Right lobe of liver (tissue), 6 donors: ENCODE data around the gene ZFC3H1. TPM values are rescaled to one million over a fixed set of nuclear protein-coding genes. Genes with fewer than 3 reads are reported as not detected.

Source experiments
- ATAC-seq, 4 donors: fragments of 200-7000 bp; cut with Tn5 transposase; one replicate each; pipeline ENCODE4 v1.9.1; 2020; ENCODE audit warnings: mild to moderate bottlenecking in 4 of 4, moderate library complexity in 4 of 4
- DNase-seq, 3 donors: peaks; one replicate each; pipeline ENCODE4 v3.0.0-alpha.2; 2020
- H3K27ac ChIP-seq, 3 donors: fragments of 200-600 bp; one replicate each; pipeline ENCODE4 v1.8.0; 2022
- H3K27me3 ChIP-seq, 2 donors: fragments of 200-600 bp; one replicate each; pipeline ENCODE4 v1.8.0; 2022
- H3K36me3 ChIP-seq, 4 donors: fragments of 200-600 bp; sonication (generic) in 1 of 4; one replicate each; pipeline versions ENCODE4 v1.5.1 to v1.8.0; 2017 to 2022; ENCODE audit warnings: control low read depth in 1 of 4
- H3K4me1 ChIP-seq, 4 donors: fragments of 200-600 bp; sonication (generic) in 1 of 4; one replicate each; pipeline versions ENCODE4 v1.5.1 to v1.8.0; 2017 to 2022; ENCODE audit warnings: control low read depth in 1 of 4
- H3K4me3 ChIP-seq, 3 donors: fragments of 200-600 bp; one replicate each; pipeline ENCODE4 v1.8.0; 2022
- H3K9me3 ChIP-seq, 4 donors: fragments of 200-600 bp; sonication (generic) in 1 of 4; one replicate each; pipeline versions ENCODE4 v1.5.1 to v1.8.0; 2017 to 2022; ENCODE audit warnings: control low read depth in 1 of 4
- POLR2A ChIP-seq: fragments of 450-650 bp; IDR thresholded peaks from one replicate; pipeline ENCODE4 v1.6.1; 2017; ENCODE audit warnings: antibody characterized with exemption, mild to moderate bottlenecking
- WGBS: methylation state at CpG from one replicate; pipeline ENCODE4 v1.1.6; 2018; ENCODE audit warnings: low coverage, low lambda C conversion rate; ENCODE audit not compliant: insufficient coverage; ENCODE audit errors: missing lambda C conversion rate; 5-methylcytosine and 5-hydroxymethylcytosine counted together
- intact Hi-C, 2 donors: fragments of 100-400 bp; cut with DNase I; formaldehyde crosslinking; loops; one replicate each; pipeline versions ENCODE4 v1.11.2 to v1.14.1; 2022
- total RNA-seq, 6 experiments: library from RNA; depleted of rRNA in 2 of 6; stranded (reverse); fragments of >200 nt in 2 of 6; fragmentation: NEBNext Ultra II Directional in 3 of 6; extraction: Animal tissue kit (Norgen Biotek cat#: 25700) in 3 of 6; gene quantifications; one replicate each; pipeline versions ENCODE4 v1.1.0 to v1.2.4, GENCODE V29; 2016 to 2023
- TF ChIP-seq, protein P1 (sequence below), 4 donors: fragments of 200-600 bp in 3 of 4; fragments of 450-650 bp in 1 of 4; IDR thresholded peaks; one replicate each; pipeline versions ENCODE4 v1.5.1 to v1.8.0; 2016 to 2022; ENCODE audit warnings: antibody characterized with exemption in 4 of 4, mild to moderate bottlenecking in 2 of 4
- donor health status: DM: no; HTN: yes; CAD: no.
- donor health status: DM: no; HTN: no; CAD: no.
- donor health status: DM: no; HTN: no; CAD: no.
- donor health status: DM: no; HTN: yes; CAD: no.
- donor health status: DM: no; HTN: yes; CAD: no.

Gene ZFC3H1
- total RNA-seq, 6 experiments from 2014 or later = 13.0 to 27.3 (median 19.1) TPM

DNA sequence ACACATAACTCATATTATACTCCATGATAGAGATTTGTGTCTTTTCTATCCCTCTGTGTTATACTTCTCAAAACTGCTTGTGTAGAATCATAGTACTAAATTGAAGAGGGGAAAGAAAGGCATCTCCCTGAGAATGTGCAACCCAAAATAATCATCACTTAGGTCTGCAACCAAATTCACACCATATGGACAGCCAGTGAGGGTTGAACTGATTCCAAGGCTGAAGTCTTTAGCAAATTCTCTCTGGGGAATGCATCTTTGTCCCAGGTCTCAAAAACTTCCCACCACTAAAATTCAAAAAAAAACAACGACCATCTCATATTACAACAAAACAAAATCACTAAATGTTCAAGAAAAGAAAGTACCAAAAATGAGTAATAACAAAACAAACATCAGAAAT lies 11.0 kb downstream of the ZFC3H1 start:
- Histone ChIP-seq H3K27me3 (no peaks in the 10 kb centered on the region), H3K36me3 (peaks cover 0 to 8% (median 2%) of the 10 kb centered on the region in 4 donors), H3K27ac (no peak overlapping the region), H3K9me3 (no peaks in the 10 kb centered on the region), H3K4me1 (peaks cover 0 to 9% (median 0%) of the 10 kb centered on the region in 4 donors), H3K4me3 (no peak overlapping the region)
- ATAC-seq (no peak), DNase-seq (no peak)
- intact Hi-C loops = no loop called here
- WGBS = 78% methylated on average over 1 of the region's 1 CpG
- no peak for TF ChIP-seq POLR2A
- TF ChIP-seq, protein P1, sequence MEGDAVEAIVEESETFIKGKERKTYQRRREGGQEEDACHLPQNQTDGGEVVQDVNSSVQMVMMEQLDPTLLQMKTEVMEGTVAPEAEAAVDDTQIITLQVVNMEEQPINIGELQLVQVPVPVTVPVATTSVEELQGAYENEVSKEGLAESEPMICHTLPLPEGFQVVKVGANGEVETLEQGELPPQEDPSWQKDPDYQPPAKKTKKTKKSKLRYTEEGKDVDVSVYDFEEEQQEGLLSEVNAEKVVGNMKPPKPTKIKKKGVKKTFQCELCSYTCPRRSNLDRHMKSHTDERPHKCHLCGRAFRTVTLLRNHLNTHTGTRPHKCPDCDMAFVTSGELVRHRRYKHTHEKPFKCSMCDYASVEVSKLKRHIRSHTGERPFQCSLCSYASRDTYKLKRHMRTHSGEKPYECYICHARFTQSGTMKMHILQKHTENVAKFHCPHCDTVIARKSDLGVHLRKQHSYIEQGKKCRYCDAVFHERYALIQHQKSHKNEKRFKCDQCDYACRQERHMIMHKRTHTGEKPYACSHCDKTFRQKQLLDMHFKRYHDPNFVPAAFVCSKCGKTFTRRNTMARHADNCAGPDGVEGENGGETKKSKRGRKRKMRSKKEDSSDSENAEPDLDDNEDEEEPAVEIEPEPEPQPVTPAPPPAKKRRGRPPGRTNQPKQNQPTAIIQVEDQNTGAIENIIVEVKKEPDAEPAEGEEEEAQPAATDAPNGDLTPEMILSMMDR (IDR thresholded peaks at IDR 0.05) = no peak

DNA sequence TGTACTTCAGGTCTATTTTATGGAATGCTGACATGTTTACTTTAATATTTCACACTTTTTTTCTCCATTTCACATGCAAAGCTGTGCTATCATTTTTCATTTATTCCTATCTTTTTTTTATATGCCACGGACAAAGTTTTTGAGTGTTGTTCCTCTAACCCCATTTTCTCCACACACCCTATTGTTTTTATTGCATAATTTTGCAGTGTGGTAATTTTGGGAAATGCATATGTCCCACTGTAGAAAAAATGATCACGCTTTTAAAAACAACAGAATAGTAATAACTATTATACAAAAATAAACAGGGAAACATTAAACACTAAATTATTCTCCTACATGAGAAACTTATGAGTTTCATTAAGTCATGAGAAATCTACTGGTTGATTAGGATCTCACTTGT lies 14.2 kb downstream of the ZFC3H1 start:
- no peak for ATAC-seq
- no peaks in the 10 kb centered on the region for H3K9me3 ChIP-seq
- H3K4me1 ChIP-seq = no peaks in the 10 kb centered on the region
- WGBS = 81% methylated on average over 1 of the region's 2 CpGs
- H3K36me3 ChIP-seq = peaks cover 0 to 24% (median 7%) of the 10 kb centered on the region in 4 donors
- TF ChIP-seq POLR2A = no peak
- TF ChIP-seq, protein P1 (IDR thresholded peaks at IDR 0.05) = no peak
- no peak overlapping the region for H3K27ac ChIP-seq
- no peaks in the 10 kb centered on the region for H3K27me3 ChIP-seq
- H3K4me3 ChIP-seq = no peak overlapping the region
- intact Hi-C loops = no loop called here
- DNase-seq = no peak

DNA sequence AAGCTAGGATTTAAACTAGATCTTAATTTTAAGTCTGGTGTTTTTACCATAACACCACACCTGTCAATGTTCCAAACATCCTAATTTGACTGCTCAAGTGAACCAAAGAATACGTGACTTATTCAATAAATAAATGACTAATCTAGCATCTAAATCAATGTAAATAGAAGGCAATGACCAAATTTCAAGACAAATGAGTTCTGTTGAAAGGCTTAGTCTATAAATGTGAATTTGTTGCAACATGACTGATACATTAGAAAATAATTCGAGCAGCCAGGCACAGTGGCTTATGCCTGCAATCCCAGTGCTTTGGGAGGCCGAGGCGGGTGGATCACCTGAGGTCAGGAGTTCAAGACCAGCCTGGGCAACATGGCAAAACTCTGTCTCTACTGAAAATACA lies 15.1 kb downstream of the ZFC3H1 start:
- TF ChIP-seq, protein P1 (IDR thresholded peaks at IDR 0.05) = no peak
- TF ChIP-seq POLR2A = no peak
- H3K4me3 ChIP-seq = no peak overlapping the region
- H3K4me1 ChIP-seq = no peaks in the 10 kb centered on the region
- DNase-seq (no peak), ATAC-seq (no peak)
- no peaks in the 10 kb centered on the region for H3K9me3 ChIP-seq
- WGBS = 77% methylated on average over 4 of the region's 4 CpGs
- H3K27me3 ChIP-seq = no peaks in the 10 kb centered on the region
- peaks cover 0 to 33% (median 7%) of the 10 kb centered on the region in 4 donors for H3K36me3 ChIP-seq
- no peak overlapping the region for H3K27ac ChIP-seq
- intact Hi-C loops = no loop called here

DNA sequence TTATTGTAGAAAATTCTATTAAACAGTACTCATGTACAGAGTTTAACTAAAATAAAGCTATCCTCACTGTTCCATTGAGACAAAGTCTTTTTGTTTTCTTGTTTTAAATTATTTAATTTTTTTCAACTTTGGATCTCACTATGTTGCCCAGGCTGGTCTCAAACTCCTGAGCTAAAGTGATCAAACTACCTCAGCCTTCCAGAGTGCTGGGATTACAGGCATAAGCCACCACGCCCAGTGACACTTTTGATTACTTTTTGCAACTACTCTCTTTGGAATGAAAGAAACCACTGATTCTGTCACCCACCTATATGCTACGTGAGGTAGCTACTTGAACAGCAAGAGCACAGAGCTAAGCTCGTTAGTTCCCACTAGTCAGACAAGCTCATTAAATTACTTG lies 17.1 kb downstream of the ZFC3H1 start:
- Histone ChIP-seq H3K27me3 (no peaks in the 10 kb centered on the region), H3K36me3 (peaks cover 0 to 53% (median 12%) of the 10 kb centered on the region in 4 donors), H3K9me3 (no peaks in the 10 kb centered on the region), H3K4me3 (no peak overlapping the region), H3K27ac (no peak overlapping the region), H3K4me1 (no peaks in the 10 kb centered on the region)
- ATAC-seq (no peak), DNase-seq (no peak)
- WGBS = 100% methylated on average over 3 of the region's 3 CpGs
- no peak for TF ChIP-seq POLR2A
- TF ChIP-seq, protein P1 (IDR thresholded peaks at IDR 0.05) = no peak
- intact Hi-C loops = no loop called here

DNA sequence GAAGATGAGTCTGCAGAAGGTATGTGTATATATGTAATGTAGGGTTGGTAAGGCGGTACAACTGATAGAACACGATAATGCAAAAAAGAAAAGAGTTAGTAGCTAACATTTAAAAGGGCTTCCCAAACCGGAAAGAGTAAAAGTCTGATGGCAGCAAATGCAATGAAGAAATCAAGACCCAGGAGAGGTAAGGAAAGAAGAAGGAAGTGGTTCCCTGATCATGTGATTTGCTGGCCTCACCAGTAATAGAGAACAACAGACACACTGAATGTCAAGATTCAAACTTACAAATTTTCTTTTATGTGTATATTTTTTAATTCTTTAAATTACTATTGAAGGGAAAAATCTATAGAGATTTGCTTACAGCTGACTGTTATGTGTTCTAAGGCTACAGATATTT lies 18.4 kb downstream of the ZFC3H1 start:
- 80% methylated on average over 3 of the region's 3 CpGs for WGBS
- DNase-seq (no peak), ATAC-seq (peak in 2 of 4 donors; percentile 34 to 36)
- TF ChIP-seq, protein P1 (IDR thresholded peaks at IDR 0.05) = no peak
- no peak for TF ChIP-seq POLR2A
- intact Hi-C loops = no loop called here
- Histone ChIP-seq H3K4me3 (no peak overlapping the region), H3K36me3 (peaks cover 0 to 65% (median 20%) of the 10 kb centered on the region in 4 donors), H3K27ac (no peak overlapping the region), H3K9me3 (no peaks in the 10 kb centered on the region), H3K4me1 (no peaks in the 10 kb centered on the region), H3K27me3 (no peaks in the 10 kb centered on the region)
